OCI-LY3 (cell line): ENCODE measurements around the gene ID2.

Experiments used
- H2AFZ ChIP-seq: fragments of 200-600, 300-600 bp; shearing (Covaris generic); 2 replicates; pipeline ENCODE4 v1.6.0; 2014; ENCODE audit warnings: antibody characterized with exemption, low read depth, low read length
- H3K27ac ChIP-seq: fragments of 200-600, 300-600 bp; sonication (generic); 2 replicates; pipeline ENCODE4 v1.5.1; 2014; ENCODE audit warnings: mild to moderate bottlenecking, low read length, moderate library complexity, mixed read lengths
- H3K27me3 ChIP-seq: fragments of 200-600, 300-600 bp; sonication (generic); 2 replicates; pipeline ENCODE4 v1.6.1; 2014; ENCODE audit warnings: low read depth, low read length, mixed read lengths
- H3K36me3 ChIP-seq: fragments of 200-600, 300-600 bp; sonication (generic); replicated peaks from 2 replicates; pipeline ENCODE3; 2014; ENCODE audit warnings: low read depth, low read length, mixed read lengths
- H3K4me1 ChIP-seq: fragments of 300-600, 200-600 bp; sonication (generic); 2 replicates; pipeline ENCODE4 v1.6.1; 2014; ENCODE audit warnings: low read length, mixed read lengths
- H3K4me2 ChIP-seq: fragments of 200-600, 300-600 bp; sonication (generic); 2 replicates; pipeline ENCODE4 v1.6.1; 2014; ENCODE audit warnings: low read length, mixed read lengths
- H3K4me3 ChIP-seq: fragments of 300-600, 200-600 bp; sonication (generic); 2 replicates; pipeline ENCODE4 v1.5.1; 2014; ENCODE audit warnings: antibody characterized with exemption, mild to moderate bottlenecking, low read length, moderate library complexity
- H3K79me2 ChIP-seq: fragments of 300-600, 200-600 bp; shearing (Covaris generic); 2 replicates; pipeline ENCODE4 v1.6.1; 2014; ENCODE audit warnings: mild to moderate bottlenecking, low read length, mixed read lengths
- H3K9ac ChIP-seq: fragments of 300-600, 200-600 bp; shearing (Covaris generic); 2 replicates; pipeline ENCODE4 v1.6.0; 2014; ENCODE audit warnings: mild to moderate bottlenecking, low read length, moderate library complexity
- H3K9me3 ChIP-seq: fragments of 200-600, 300-600 bp; shearing (Covaris generic); 2 replicates; pipeline ENCODE4 v1.6.1; 2014; ENCODE audit warnings: low read length, mixed read lengths; ENCODE audit not compliant: insufficient read depth
- H4K20me1 ChIP-seq: fragments of 200-600, 300-600 bp; sonication (generic); 2 replicates; pipeline ENCODE4 v1.6.1; 2016; ENCODE audit warnings: low read length, mixed read lengths; ENCODE audit not compliant: insufficient read depth
- CTCF ChIP-seq: fragments of 200-600, 300-600 bp; sonication (generic); IDR thresholded peaks from 2 replicates; pipeline ENCODE4 v1.5.1; 2014; ENCODE audit warnings: antibody characterized with exemption, low read length, low read depth
- EZH2phosphoT487 ChIP-seq: fragments of 200-600 bp; shearing (Covaris generic); IDR thresholded peaks from 2 replicates; pipeline ENCODE4 v1.6.1; 2018; ENCODE audit warnings: antibody characterized with exemption, mixed run types, low read depth

ID2 gene

GRCh38 chr2:8678731-8679566 is 2.9 kb upstream of the ID2 start:
- Histone ChIP-seq H2AFZ (no peak overlapping the region), H3K4me2 (peak overlapping the region; percentile 96), H3K36me3 (peaks cover 42% of the 10 kb centered on the region), H3K27me3 (no peaks in the 10 kb centered on the region), H4K20me1 (peaks cover 19% of the 10 kb centered on the region), H3K4me1 (peaks cover 30% of the 10 kb centered on the region), H3K79me2 (peaks cover 53% of the 10 kb centered on the region), H3K9ac (peak overlapping the region; percentile 98), H3K27ac (peak overlapping the region; percentile 97), H3K9me3 (peaks cover 13% of the 10 kb centered on the region), H3K4me3 (peak overlapping the region; percentile 80)
- TF ChIP-seq EZH2phosphoT487 (no peak), CTCF (peak; percentile 31; the same call in 1 of the 2 replicates)

DNA sequence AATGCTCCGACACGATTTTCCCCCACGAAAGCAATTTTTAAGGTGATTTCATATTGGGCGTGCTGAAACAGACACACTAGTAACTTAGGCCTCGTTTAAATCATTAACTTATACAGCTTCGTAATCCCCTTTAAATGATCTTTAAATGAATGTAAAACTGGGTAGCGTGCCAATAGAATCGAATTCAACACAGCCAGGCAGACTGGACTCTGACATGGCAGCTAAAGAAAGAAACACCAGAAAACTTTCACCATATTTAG is 2.4 kb upstream of the ID2 start:
- Histone ChIP-seq H3K9ac (peak overlapping the region; percentile 98), H3K4me3 (peak overlapping the region; percentile 80), H3K36me3 (peaks cover 42% of the 10 kb centered on the region), H3K79me2 (peaks cover 59% of the 10 kb centered on the region), H3K9me3 (peaks cover 8% of the 10 kb centered on the region), H3K27ac (peak overlapping the region; percentile 97), H3K4me1 (peaks cover 30% of the 10 kb centered on the region), H2AFZ (no peak overlapping the region), H3K27me3 (no peaks in the 10 kb centered on the region), H4K20me1 (peaks cover 20% of the 10 kb centered on the region), H3K4me2 (peak overlapping the region; percentile 96)
- TF ChIP-seq EZH2phosphoT487 (no peak), CTCF (no peak)

DNA sequence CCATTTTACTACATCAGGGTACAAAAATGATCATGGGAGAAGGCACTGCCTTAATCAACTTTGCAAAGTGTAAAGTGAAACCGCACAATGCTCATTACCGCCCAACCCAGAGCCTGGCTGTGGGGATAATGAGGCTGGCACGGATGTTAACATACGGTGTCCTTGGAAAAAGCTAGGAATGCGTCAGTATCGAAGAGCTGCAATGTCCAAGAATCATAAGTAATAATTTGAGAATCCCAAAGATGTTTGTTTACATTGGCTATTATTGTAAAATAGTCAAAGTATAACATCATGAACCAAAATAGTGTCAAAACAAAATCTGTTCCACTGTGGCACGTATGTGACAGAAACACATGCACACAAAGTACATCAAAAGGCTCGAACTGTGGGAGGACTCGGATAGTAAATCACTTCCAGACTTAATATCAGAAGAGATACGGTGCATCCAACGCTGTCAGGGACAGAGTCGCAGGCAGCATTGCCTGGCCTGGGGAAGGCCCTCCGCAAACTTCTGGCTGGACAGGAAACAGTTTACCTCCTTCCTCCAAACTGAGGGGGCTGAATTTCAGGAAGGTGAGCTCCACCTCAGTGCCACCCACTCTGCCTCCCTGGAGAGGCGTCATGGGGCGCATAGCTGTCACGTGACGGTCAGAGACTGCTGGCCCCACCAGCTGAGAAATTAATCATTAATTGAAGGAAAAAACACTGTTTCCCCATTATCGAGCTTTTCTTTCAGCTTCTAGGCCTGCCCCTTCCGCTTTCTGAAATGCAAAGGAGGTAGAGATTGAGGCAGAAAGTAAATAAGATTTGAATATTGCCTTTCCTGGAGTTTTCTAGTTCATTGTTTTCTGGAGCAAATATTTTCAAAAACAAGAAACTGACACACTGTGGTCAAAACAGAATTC is 1.8 kb upstream of the ID2 start:
- Histone ChIP-seq H3K4me3 (peak overlapping the region; percentile 80), H3K9me3 (peaks cover 5% of the 10 kb centered on the region; the same call in 1 of the 2 replicates), H3K36me3 (peaks cover 42% of the 10 kb centered on the region), H3K27ac (peak overlapping the region; percentile 97), H3K4me1 (peaks cover 30% of the 10 kb centered on the region), H4K20me1 (peaks cover 22% of the 10 kb centered on the region), H3K9ac (peak overlapping the region; percentile 98), H3K4me2 (peak overlapping the region; percentile 96), H3K79me2 (peaks cover 64% of the 10 kb centered on the region), H3K27me3 (no peaks in the 10 kb centered on the region), H2AFZ (no peak overlapping the region)
- TF ChIP-seq EZH2phosphoT487 (no peak), CTCF (no peak)
